ENCODE data around the gene PRR30.

DNA sequence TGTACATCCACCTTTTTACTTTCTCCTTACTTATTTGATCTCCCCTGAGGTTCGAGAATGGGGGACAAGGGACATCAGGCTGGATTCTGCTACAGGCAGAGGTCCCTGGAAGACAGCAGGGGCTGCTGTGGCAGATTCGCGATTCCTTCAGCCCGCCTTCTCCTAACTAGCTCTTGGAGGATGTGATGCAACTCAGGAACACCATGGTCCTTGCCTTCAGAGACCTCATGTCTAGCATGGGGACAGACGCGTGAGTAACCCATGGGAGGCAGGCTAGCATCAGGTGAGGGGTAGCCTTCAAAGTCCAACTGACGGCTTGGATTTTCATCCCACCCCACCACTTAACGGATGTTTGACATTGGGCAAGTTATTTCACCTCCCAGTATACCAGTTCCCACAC lies 8.7 kb upstream of the PRR30 start:
- TF ChIP-seq, protein P1, sequence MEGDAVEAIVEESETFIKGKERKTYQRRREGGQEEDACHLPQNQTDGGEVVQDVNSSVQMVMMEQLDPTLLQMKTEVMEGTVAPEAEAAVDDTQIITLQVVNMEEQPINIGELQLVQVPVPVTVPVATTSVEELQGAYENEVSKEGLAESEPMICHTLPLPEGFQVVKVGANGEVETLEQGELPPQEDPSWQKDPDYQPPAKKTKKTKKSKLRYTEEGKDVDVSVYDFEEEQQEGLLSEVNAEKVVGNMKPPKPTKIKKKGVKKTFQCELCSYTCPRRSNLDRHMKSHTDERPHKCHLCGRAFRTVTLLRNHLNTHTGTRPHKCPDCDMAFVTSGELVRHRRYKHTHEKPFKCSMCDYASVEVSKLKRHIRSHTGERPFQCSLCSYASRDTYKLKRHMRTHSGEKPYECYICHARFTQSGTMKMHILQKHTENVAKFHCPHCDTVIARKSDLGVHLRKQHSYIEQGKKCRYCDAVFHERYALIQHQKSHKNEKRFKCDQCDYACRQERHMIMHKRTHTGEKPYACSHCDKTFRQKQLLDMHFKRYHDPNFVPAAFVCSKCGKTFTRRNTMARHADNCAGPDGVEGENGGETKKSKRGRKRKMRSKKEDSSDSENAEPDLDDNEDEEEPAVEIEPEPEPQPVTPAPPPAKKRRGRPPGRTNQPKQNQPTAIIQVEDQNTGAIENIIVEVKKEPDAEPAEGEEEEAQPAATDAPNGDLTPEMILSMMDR (optimal IDR thresholded peaks at IDR 0.05 in 1 of 3, IDR thresholded peaks at IDR 0.05 in 1 of 3, conservative IDR thresholded peaks at IDR 0.05 in 1 of 3; ENCODE audit: extremely low read depth in 1 of 3, insufficient read depth in 2 of 3, low read length in 3 of 3): no peak
- no peak for TF ChIP-seq EZH2 (IDR thresholded peaks at IDR 0.05; ENCODE audit: low read length)
